CD4-positive, alpha-beta T cell treated with Interleukin-6 for 4 hours (primary cell): ENCODE results near the gene KDELR1.
A peak's percentile ranks its signal among the peaks of the same experiment; 100 is the strongest.

Experiments
- DNase-seq: peaks from one replicate; pipeline ENCODE4 v3.0.0-alpha.2; 2020; ENCODE audit warnings: mixed read lengths

KDELR1 gene

GRCh38 chr19:48370955-48371354 is 20.4 kb downstream of the KDELR1 start:
- no peak for DNase-seq

GRCh38 chr19:48368936-48369335 is 22.4 kb downstream of the KDELR1 start:
- DNase-seq: no peak

- DNase-seq: no peak
These were observed 23.5 kb downstream of the KDELR1 start for GRCh38 chr19:48367855-48368254.

GRCh38 chr19:48365602-48366001 is 25.7 kb downstream of the KDELR1 start:
- DNase-seq: no peak

GRCh38 chr19:48364598-48365348 is 26.6 kb downstream of the KDELR1 start:
- no peak for DNase-seq

- DNase-seq: peak; percentile 99
These were observed 27.3 kb downstream of the KDELR1 start, which contains the start of the genes SYNGR4 and TMEM143 for GRCh38 chr19:48363810-48364597. TSS of gene SYNGR4 (plus strand) at chr19:48364367. CDS start at chr19:48365843, 1,476 bp downstream. TSS of gene TMEM143 (minus strand) at chr19:48363940. CDS start at chr19:48363920, 20 bp downstream.

- no peak for DNase-seq
These were observed 27.9 kb downstream of the KDELR1 start for GRCh38 chr19:48363500-48363809.

- DNase-seq: peak; percentile 93
These were observed 28.4 kb downstream of the KDELR1 start for GRCh38 chr19:48362716-48363499.

GRCh38 chr19:48361912-48362311 is 29.4 kb downstream of the KDELR1 start:
- no peak for DNase-seq

- DNase-seq: no peak
These were observed 32.2 kb downstream of the KDELR1 start for GRCh38 chr19:48359123-48359522.

GRCh38 chr19:48355365-48355954 is 35.9 kb downstream of the KDELR1 start:
- no peak for DNase-seq

GRCh38 chr19:48354332-48354992 is 36.9 kb downstream of the KDELR1 start:
- DNase-seq: no peak

GRCh38 chr19:48353677-48354076 is 37.7 kb downstream of the KDELR1 start:
- DNase-seq: no peak

GRCh38 chr19:48351341-48351752 is 40.0 kb downstream of the KDELR1 start:
- DNase-seq: peak; percentile 83

- DNase-seq: no peak
These were observed 40.5 kb downstream of the KDELR1 start for GRCh38 chr19:48350856-48351255.

GRCh38 chr19:48348737-48349136 is 42.6 kb downstream of the KDELR1 start:
- no peak for DNase-seq

- DNase-seq: no peak
These were observed 43.3 kb downstream of the KDELR1 start for GRCh38 chr19:48348045-48348444.

GRCh38 chr19:48346191-48346590 is 45.2 kb downstream of the KDELR1 start:
- no peak for DNase-seq

GRCh38 chr19:48344892-48345291 is 46.5 kb downstream of the KDELR1 start:
- DNase-seq: no peak

GRCh38 chr19:48342841-48343540 is 48.4 kb downstream of the KDELR1 start:
- DNase-seq: no peak

GRCh38 chr19:48342414-48342738 is 49.0 kb downstream of the KDELR1 start:
- DNase-seq: no peak
